ENCODE measurements around the gene VSIR.

- TF ChIP-seq TCF12 (IDR thresholded peaks at IDR 0.05; ENCODE audit: low read depth) = no peak
- TF ChIP-seq NFIC (IDR thresholded peaks at IDR 0.05) = no peak
- TF ChIP-seq RAD21 (IDR thresholded peaks at IDR 0.05; ENCODE audit: low read depth) = no peak
- TF ChIP-seq FOXM1 (IDR thresholded peaks at IDR 0.05; ENCODE audit: borderline replicate concordance, low read depth) = no peak
- no peak for TF ChIP-seq EP300 (IDR thresholded peaks at IDR 0.05; ENCODE audit: borderline replicate concordance)
- no peak for TF ChIP-seq EGR1 (IDR thresholded peaks at IDR 0.05)
- TF ChIP-seq TEAD4 (IDR thresholded peaks at IDR 0.05) = no peak
- no peak for TF ChIP-seq CEBPB (IDR thresholded peaks at IDR 0.05)
- TF ChIP-seq MAX (IDR thresholded peaks at IDR 0.05) = no peak
These were observed 38.0 kb upstream of the VSIR start for GRCh38 chr10:71811351-71811750.

Data from Ishikawa (cell line).